GM19468 (cell line): ENCODE data around the gene MIS12.

Experiments used
- ATAC-seq: cut with Tn5 transposase; IDR thresholded peaks from one replicate; pipeline ENCODE4 v1.9.1; 2021; ENCODE audit warnings: mild to moderate bottlenecking, moderate library complexity, moderate number of reproducible peaks; ENCODE audit not compliant: unreplicated experiment; ENCODE audit errors: extremely low read depth

Gene MIS12

GRCh38 chr17:5499476-5500231 lies 13.3 kb downstream of the MIS12 start:
- no peak for ATAC-seq

GRCh38 chr17:5500247-5500588 lies 13.9 kb downstream of the MIS12 start:
- ATAC-seq, result no peak

GRCh38 chr17:5500589-5501391 lies 14.4 kb downstream of the MIS12 start:
- no peak for ATAC-seq

GRCh38 chr17:5501685-5502084 lies 15.3 kb downstream of the MIS12 start:
- ATAC-seq, result no peak

GRCh38 chr17:5502552-5502951 lies 16.2 kb downstream of the MIS12 start:
- ATAC-seq, result no peak

- no peak for ATAC-seq
Measured at GRCh38 chr17:5506307-5506706, 19.9 kb downstream of the MIS12 start.

- no peak for ATAC-seq
Measured at GRCh38 chr17:5508810-5509209, 22.4 kb downstream of the MIS12 start.

- ATAC-seq, result no peak
Measured at GRCh38 chr17:5509482-5509881, 23.1 kb downstream of the MIS12 start.

- no peak for ATAC-seq
Measured at GRCh38 chr17:5510771-5511170, 24.4 kb downstream of the MIS12 start.

- ATAC-seq, result no peak
Measured at GRCh38 chr17:5511401-5512225, 25.2 kb downstream of the MIS12 start.

- ATAC-seq, result no peak
Measured at GRCh38 chr17:5513628-5514027, 27.3 kb downstream of the MIS12 start.

GRCh38 chr17:5514976-5515375 lies 28.6 kb downstream of the MIS12 start:
- ATAC-seq, result no peak

- ATAC-seq, result no peak
Measured at GRCh38 chr17:5516060-5516792, 29.9 kb downstream of the MIS12 start.

- ATAC-seq, result no peak
Measured at GRCh38 chr17:5522476-5522875, 36.1 kb downstream of the MIS12 start.

GRCh38 chr17:5523249-5523648 lies 36.9 kb downstream of the MIS12 start:
- ATAC-seq, result no peak

- no peak for ATAC-seq
Measured at GRCh38 chr17:5526821-5527598, 40.6 kb downstream of the MIS12 start.

GRCh38 chr17:5527601-5528250 lies 41.4 kb downstream of the MIS12 start:
- ATAC-seq, result no peak

- no peak for ATAC-seq
Measured at GRCh38 chr17:5530265-5531084, 44.1 kb downstream of the MIS12 start.
